HepG2 (cell line): ENCODE results near the gene SALL4. TPM values are rescaled to one million over a fixed set of nuclear protein-coding genes. Genes with fewer than 3 reads are reported as not detected.

Experiments used
- ATAC-seq: fragments of 200-7000 bp; cut with Tn5 transposase; 3 replicates; pipeline ENCODE4 v1.9.1; 2020; ENCODE audit warnings: mild to moderate bottlenecking, moderate library complexity
- BruUV-seq: library from RNA; stranded (reverse); fragments of 400-500 nt; replicated peaks from 2 replicates; lab custom pipeline; 2021; lab: Mats Ljungman, UMichigan
- CTCF ChIA-PET: fragments of 300-600 bp; formaldehyde crosslinking; extraction: SDS; loops from one replicate; lab custom pipeline; 2021; ENCODE audit warnings: low total read pairs, inconsistent platforms, low intra/inter-chr PET ratio; lab: Yijun Ruan, JAX
- POLR2A ChIA-PET: fragments of 350-600 bp; sonication (Branson Sonifier 250); formaldehyde crosslinking; loops from one replicate; lab custom pipeline; 2020; ENCODE audit warnings: antibody characterized with exemption, inconsistent platforms; lab: Yijun Ruan, JAX
- DNase-seq: peaks from one replicate; pipeline ENCODE4 v3.0.0-alpha.2; 2015; ENCODE audit warnings: low spot score
- FAIRE-seq: peaks from 3 replicates; lab custom pipeline; 2011; peaks lifted over from hg19 to GRCh38; lab: Jason Lieb, UNC
- H2AFZ ChIP-seq: one replicate; pipeline ENCODE4 v1.6.1; 2011; ENCODE audit warnings: low read length, inconsistent platforms
- H3K27ac ChIP-seq: fragments of 300-600 bp; 3 replicates; pipeline ENCODE4 v1.8.0; 2011; ENCODE audit warnings: mixed run types, mild to moderate bottlenecking, mixed read lengths, low read length, inconsistent platforms; ENCODE audit not compliant: insufficient read depth; ENCODE audit errors: extremely low read length
- H3K27me3 ChIP-seq, 2 experiments: fragments of 200-600 bp in 1 of 2; 2 replicates in 1 of 2; 3 replicates in 1 of 2; pipeline versions ENCODE4 v1.6.0 to v1.8.0; 2011; ENCODE audit warnings: low read length in 2 of 2, mild to moderate bottlenecking in 2 of 2, moderate library complexity in 2 of 2, inconsistent platforms in 1 of 2; ENCODE audit not compliant: insufficient read depth in 2 of 2, control insufficient read depth in 1 of 2
- H3K36me3 ChIP-seq, 2 experiments: fragments of 200-600 bp in 1 of 2; replicated peaks in 1 of 2; 2 replicates in 1 of 2; 3 replicates in 1 of 2; pipeline versions ENCODE4 v1.5.1 to v1.8.0; 2011; ENCODE audit warnings: low read length in 2 of 2, inconsistent platforms in 1 of 2; ENCODE audit not compliant: insufficient read depth in 2 of 2, control insufficient read depth in 1 of 2
- H3K4me1 ChIP-seq: 2 replicates; pipeline ENCODE4 v1.5.1; 2012; ENCODE audit warnings: low read length, inconsistent platforms; ENCODE audit not compliant: insufficient read depth
- H3K4me2 ChIP-seq: 2 replicates; pipeline ENCODE4 v1.6.0; 2011; ENCODE audit warnings: low read depth, low read length, inconsistent platforms
- H3K4me3 ChIP-seq, 3 experiments: fragments of 200-600 bp in 1 of 3; sonication (generic), shearing (Covaris generic) in 1 of 3; replicated peaks in 1 of 3; 2 replicates each; pipeline ENCODE4 v1.5.1; 2011 to 2016; ENCODE audit warnings: low read length in 3 of 3, inconsistent platforms in 2 of 3, low read depth in 2 of 3, mild to moderate bottlenecking in 2 of 3, control low read depth in 1 of 3, mixed read lengths in 1 of 3; ENCODE audit not compliant: insufficient read depth in 1 of 3
- H3K79me2 ChIP-seq: one replicate; pipeline ENCODE4 v1.6.1; 2011; ENCODE audit warnings: low read length, inconsistent platforms; ENCODE audit not compliant: insufficient read depth
- H3K9ac ChIP-seq: 2 replicates; pipeline ENCODE4 v1.6.0; 2011; ENCODE audit warnings: mild to moderate bottlenecking, low read depth, low read length, inconsistent platforms; ENCODE audit not compliant: insufficient read depth
- H3K9me3 ChIP-seq: 2 replicates; pipeline ENCODE4 v1.5.1; 2012; ENCODE audit warnings: mild to moderate bottlenecking, low read length
- H4K20me1 ChIP-seq: 2 replicates; pipeline ENCODE4 v1.6.0; 2011; ENCODE audit warnings: inconsistent platforms, mild to moderate bottlenecking, low read length, moderate library complexity; ENCODE audit not compliant: insufficient read depth
- NFE2L1 ChIP-seq: sonication (generic); formaldehyde crosslinking; IDR thresholded peaks from 2 replicates; pipeline ENCODE4 v1.4.0; 2020; ENCODE audit warnings: missing genetic modification reagents, mild to moderate bottlenecking, borderline replicate concordance
- ZNF280D ChIP-seq: sonication (generic); formaldehyde crosslinking; IDR thresholded peaks from 2 replicates; pipeline ENCODE4 v1.5.1; 2020; ENCODE audit warnings: mild to moderate bottlenecking, missing genetic modification reagents
- ZNF556 ChIP-seq: sonication (generic); formaldehyde crosslinking; IDR thresholded peaks from 2 replicates; pipeline ENCODE4 v1.4.0; 2020; ENCODE audit warnings: mild to moderate bottlenecking, missing genetic modification reagents, borderline replicate concordance
- whole genome bisulfite sequencing: methylation state at CpG from one replicate; pipeline ENCODE4 v1.1.6; 2017; ENCODE audit warnings: low lambda C conversion rate; 5-methylcytosine and 5-hydroxymethylcytosine counted together
- in situ Hi-C: cut with HindIII; loops from 2 replicates; pipeline ENCODE4 v1.10.0; 2017; ENCODE audit warnings: low pct_unique_long_range_greater_than_20kb; ENCODE audit not compliant: extremely low pct_ligation_motif_present
- intact Hi-C: fragments of 100-400 bp; cut with micrococcal nuclease; formaldehyde crosslinking; loops from one replicate; pipeline ENCODE4 v1.10.0; 2022; ENCODE audit not compliant: unreplicated experiment
- polyA plus RNA-seq, 8 experiments: library from polyadenylated mRNA; depleted of rRNA in 3 of 8; stranded (reverse) in 7 of 8; unstranded in 1 of 8; fragments of >200 nt; fragmentation: Illumina TruSeq in 4 of 8; extraction: Trizol in 4 of 8; gene quantifications; 2 replicates each; pipeline versions ENCODE4 v1.2.1 to v1.2.3, GENCODE V29; 2011 to 2016; ENCODE audit warnings: low read depth in 4 of 8, missing spikeins in 1 of 8, mixed read lengths in 1 of 8; ENCODE audit not compliant: insufficient read depth in 1 of 8
- total RNA-seq, 5 experiments: library from RNA; depleted of rRNA; stranded (reverse); fragments of >200 nt; fragmentation: Illumina TruSeq; extraction: Trizol; gene quantifications; 2 replicates each; pipeline ENCODE4 v1.2.3, GENCODE V29; 2016; ENCODE audit warnings: low read depth in 1 of 5

The SALL4 gene
- total and polyA plus RNA-seq, 2 of the 13 experiments (the other 11 are each of a cell fraction or from before 2014, with no cell fraction given) = 0.33 to 1.8 TPM

- TF ChIP-seq NFE2L1 (CRISPR knock-in tag) = peak; percentile 57
These were observed 2.1 kb downstream of the SALL4 start (continued) for GRCh38 chr20:51800060-51800871.

DNA sequence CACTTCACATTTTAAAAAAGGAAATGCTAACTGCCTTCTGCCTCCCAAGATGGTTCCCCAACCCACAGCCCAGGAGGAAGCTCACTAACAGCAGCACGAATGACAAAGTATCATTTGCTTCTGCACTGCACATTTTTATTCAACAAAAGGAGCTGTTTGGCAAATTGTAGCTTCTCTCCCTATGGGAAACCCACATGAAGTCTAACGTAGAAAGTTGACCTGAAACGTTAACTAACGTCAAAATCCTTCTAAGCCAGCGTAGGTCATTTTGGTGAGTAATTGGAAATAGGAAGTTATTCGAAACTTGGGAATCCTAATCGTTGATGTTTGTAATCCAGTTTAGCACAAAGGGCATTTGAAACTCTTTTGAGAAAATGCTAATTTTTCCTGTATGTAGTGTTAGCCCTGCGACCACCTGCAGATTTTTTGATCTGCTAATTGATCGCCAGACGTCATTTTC, 2.9 kb downstream of the SALL4 start:
- H3K36me3 ChIP-seq = no peaks in the 10 kb centered on the region
- H3K79me2 ChIP-seq = no peaks in the 10 kb centered on the region
- ChIA-PET CTCF (interaction anchor here (0.9 to 2.4 kb wide), 3 partner anchors 160 to 284 kb away, joined by 5 to 18 read pairs (median 6); no protein-coding TSS in a partner anchor), POLR2A (interaction anchor here (1.3 kb wide), 1 partner anchor 99 kb away, joined by 3 read pairs; no protein-coding TSS in a partner anchor)
- H3K9ac ChIP-seq = no peak overlapping the region
- ATAC-seq (no peak), DNase-seq (no peak), FAIRE-seq (no peak)
- H3K4me2 ChIP-seq = no peak overlapping the region
- H3K27ac ChIP-seq = no peak overlapping the region
- H2AFZ ChIP-seq = no peak overlapping the region
- BruUV-seq = no TSS peak
- 48% methylated on average over 10 of the region's 10 CpGs for WGBS
- H3K27me3 ChIP-seq = peaks cover 2 to 46% of the 10 kb centered on the region in 2 experiments; a peak in 3 of 5 replicates
- H3K4me1 ChIP-seq = peaks cover 36% of the 10 kb centered on the region
- no peaks in the 10 kb centered on the region for H4K20me1 ChIP-seq
- no peaks in the 10 kb centered on the region for H3K9me3 ChIP-seq
- TF ChIP-seq ZNF280D (CRISPR knock-in tag) (peak; percentile 9; the same call in 1 of the 2 replicates), ZNF556 (CRISPR knock-in tag) (no peak)
- no peak overlapping the region for H3K4me3 ChIP-seq
- in situ Hi-C loops (no loop called here), intact Hi-C loops (no loop called here)
